Right cardiac atrium (tissue), 5 donors: Measurements from ENCODE around the gene SMG5. TPM values are rescaled to one million over a fixed set of nuclear protein-coding genes. Genes with fewer than 3 reads are reported as not detected.

Experiments used
- ATAC-seq, 2 donors: fragments of 200-7000 bp; cut with Tn5 transposase; one replicate each; pipeline versions ENCODE4 v1.8.0 to v1.9.1; 2020; ENCODE audit warnings: moderate library complexity in 2 of 2, mild to moderate bottlenecking in 1 of 2
- DNase-seq, 3 donors: peaks; one replicate each; pipeline ENCODE4 v3.0.0-alpha.2; 2020
- H3K27ac ChIP-seq: one replicate; pipeline ENCODE4 v1.5.1; 2013; ENCODE audit warnings: mild to moderate bottlenecking, low read length, control low read depth, moderate library complexity
- H3K27me3 ChIP-seq: one replicate; pipeline ENCODE4 v1.6.1; 2013; ENCODE audit not compliant: control insufficient read depth, insufficient read depth
- H3K4me1 ChIP-seq: one replicate; pipeline ENCODE4 v1.6.1; 2013; ENCODE audit warnings: low read length; ENCODE audit not compliant: control insufficient read depth, insufficient read depth
- H3K4me3 ChIP-seq: one replicate; pipeline ENCODE4 v1.5.1; 2013; ENCODE audit warnings: low read length, control low read depth
- H3K9me3 ChIP-seq: one replicate; pipeline ENCODE4 v1.6.1; 2013; ENCODE audit warnings: low read length; ENCODE audit not compliant: control insufficient read depth
- WGBS: extraction: QIAGEN DNeasy Blood & Tissue Kit; methylation state at CpG from one replicate; pipeline ENCODE4 v1.1.7; 2013; 5-methylcytosine and 5-hydroxymethylcytosine counted together
- intact Hi-C, 4 donors: fragments of 100-400 bp; cut with DNase I; formaldehyde crosslinking; loops; one replicate each; pipeline versions ENCODE4 v1.11.0 to v1.14.0; 2022 to 2023
- polyA plus RNA-seq: library from polyadenylated mRNA; stranded (reverse); fragments of 200-250 nt; gene quantifications from one replicate; pipeline ENCODE4 v1.2.3, GENCODE V29; 2013
- total RNA-seq, 4 donors: library from RNA; stranded (reverse); fragmentation: NEBNext Ultra II Directional; extraction: Animal tissue kit (Norgen Biotek cat#: 25700); gene quantifications; one replicate each; pipeline ENCODE4 v1.2.1, GENCODE V29; 2021
- donor health status: healthy with polysubstance abuse.
- donor health status: DM: no; HTN: yes; CAD: no.
- donor health status: DM: no; HTN: no; CAD: no.
- donor health status: DM: no; HTN: yes; CAD: no; lungs with severe emphysema.
- donor health status: DM: yes; HTN: yes; CAD: no.

The SMG5 gene
- total and polyA plus RNA-seq, 5 donors, result 55.2 to 73.6 (median 60.6) TPM

GRCh38 chr1:156295391-156295947, 12.8 kb upstream of the SMG5 start, which contains the start of gene GLMP:
Gene GLMP, minus strand, starts transcription at chr1:156295679. Its CDS starts 34 bp downstream, at chr1:156295645.
- Histone ChIP-seq H3K4me3 (peak within 1 kb of the TSS; percentile 64), H3K9me3 (no peaks in the 10 kb centered on the region), H3K27me3 (no peaks in the 10 kb centered on the region), H3K27ac (peak within 1 kb of the TSS; percentile 1), H3K4me1 (peaks cover 3% of the 10 kb centered on the region)
- under 1% methylated on average over 17 of the region's 17 CpGs for WGBS
- DNase-seq (peak; percentile 75 to 90 (median 83)), ATAC-seq (peak; percentile 46 to 49)
- intact Hi-C loops, result no loop called here

GRCh38 chr1:156293895-156294294, 11.3 kb upstream of the SMG5 start:
- no peaks in the 10 kb centered on the region for H3K27me3 ChIP-seq
- H3K4me1 ChIP-seq, result peaks cover 3% of the 10 kb centered on the region
- H3K9me3 ChIP-seq, result no peaks in the 10 kb centered on the region
- 90% methylated on average over 9 of the region's 9 CpGs for WGBS
- no peak overlapping the region for H3K4me3 ChIP-seq
- ATAC-seq, result no peak
- DNase-seq, result peak in 1 of 3 donors; percentile 55
- intact Hi-C loops, result no loop called here
- no peak overlapping the region for H3K27ac ChIP-seq

DNA sequence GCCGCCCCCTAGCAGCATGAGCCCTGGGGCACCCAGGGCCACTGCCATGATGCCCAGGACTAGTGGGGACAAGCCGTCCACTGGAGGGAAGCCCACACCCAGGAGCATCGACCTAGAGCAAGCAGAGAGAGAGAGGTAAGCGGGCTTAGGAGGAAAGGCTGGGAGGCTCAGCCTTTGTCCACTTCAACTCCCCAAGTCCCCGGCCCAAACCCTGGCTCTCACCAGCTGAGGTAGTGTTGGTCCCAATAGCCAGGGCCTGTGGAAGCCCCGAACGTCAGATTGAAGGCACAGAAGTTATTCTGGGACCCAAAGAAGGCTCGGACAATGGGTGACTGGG, 10.4 kb upstream of the SMG5 start:
- no peak for DNase-seq
- Histone ChIP-seq H3K4me1 (peaks cover 3% of the 10 kb centered on the region), H3K9me3 (no peaks in the 10 kb centered on the region), H3K4me3 (no peak overlapping the region), H3K27me3 (no peaks in the 10 kb centered on the region), H3K27ac (no peak overlapping the region)
- no peak for ATAC-seq
- 90% methylated on average over 8 of the region's 8 CpGs for WGBS
- intact Hi-C loops, result no loop called here

DNA sequence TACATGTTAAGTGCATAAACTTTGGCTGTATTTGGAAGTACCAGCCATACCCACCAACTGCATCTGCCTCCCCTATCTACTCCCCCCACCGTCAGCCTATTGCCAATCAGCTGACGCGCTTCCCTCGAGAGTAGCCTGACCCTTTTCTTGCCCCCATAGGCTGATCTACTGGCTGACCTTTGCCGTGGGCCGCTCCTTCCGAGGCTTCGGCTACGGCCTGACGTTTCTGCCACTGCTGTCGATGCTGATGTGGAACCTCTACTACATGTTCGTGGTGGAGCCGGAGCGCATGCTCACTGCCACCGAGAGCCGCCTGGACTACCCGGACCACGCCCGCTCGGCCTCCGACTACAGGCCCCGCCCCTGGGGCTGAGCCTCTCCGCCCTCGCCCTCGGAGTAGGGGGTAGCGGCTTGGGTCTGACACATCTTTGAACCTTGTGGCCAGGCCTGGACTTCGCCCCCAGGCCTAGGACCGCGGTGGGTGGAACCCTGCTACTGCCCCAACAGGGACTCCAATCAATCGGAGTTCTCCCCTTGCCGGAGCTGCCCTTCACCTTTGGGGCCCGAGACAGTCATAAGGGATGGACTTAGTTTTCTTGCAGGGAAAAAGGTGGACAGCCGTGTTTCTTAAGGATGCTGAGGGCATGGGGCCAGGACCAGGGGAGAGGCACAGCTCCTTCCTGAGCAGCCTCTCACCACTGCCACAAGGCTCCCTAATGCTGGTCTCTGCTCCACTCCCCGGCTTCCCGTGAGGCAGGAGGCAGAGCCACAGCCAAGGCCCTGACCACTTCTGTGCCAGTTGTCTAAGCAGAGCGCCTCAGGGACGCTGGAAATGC, 8.8 kb upstream of the SMG5 start:
- H3K27me3 ChIP-seq, result no peaks in the 10 kb centered on the region
- H3K4me3 ChIP-seq, result peak overlapping the region; percentile 38
- ATAC-seq (peak; percentile 96), DNase-seq (peak; percentile 94 to 97 (median 97))
- H3K9me3 ChIP-seq, result no peaks in the 10 kb centered on the region
- H3K27ac ChIP-seq, result peak overlapping the region; percentile 37
- peaks cover 3% of the 10 kb centered on the region for H3K4me1 ChIP-seq
- WGBS, result 10% methylated on average over 37 of the region's 37 CpGs
- intact Hi-C loops, result no loop called here

GRCh38 chr1:156289857-156290256, 7.2 kb upstream of the SMG5 start:
- H3K4me3 ChIP-seq, result no peak overlapping the region

DNA sequence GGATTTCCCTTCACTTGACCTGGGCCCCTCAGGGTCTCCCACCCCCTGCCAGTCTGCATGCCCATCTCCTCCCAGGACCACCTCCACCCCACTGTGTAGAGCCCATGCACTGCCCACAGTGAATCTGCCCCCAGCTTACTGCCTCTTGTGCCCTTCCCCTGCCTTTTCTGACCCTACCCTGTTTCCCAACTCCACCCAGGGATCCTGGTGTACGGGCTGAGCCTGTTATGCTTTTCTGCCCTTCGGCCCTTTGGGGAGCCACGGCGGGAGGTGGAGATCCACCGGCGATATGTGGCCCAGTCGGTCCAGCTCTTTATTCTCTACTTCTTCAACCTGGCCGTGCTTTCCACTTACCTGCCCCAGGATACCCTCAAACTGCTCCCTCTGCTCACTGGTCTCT, 3.4 kb upstream of the SMG5 start:
- no peaks in the 10 kb centered on the region for H3K9me3 ChIP-seq
- no peak for ATAC-seq
- no peak overlapping the region for H3K27ac ChIP-seq
- no peak overlapping the region for H3K4me3 ChIP-seq
- no peak for DNase-seq
- no peaks in the 10 kb centered on the region for H3K27me3 ChIP-seq
- intact Hi-C loops, result no loop called here
- 95% methylated on average over 8 of the region's 8 CpGs for WGBS
- peaks cover 12% of the 10 kb centered on the region for H3K4me1 ChIP-seq

More at GRCh38 chr1:156289857-156290256, 7.2 kb upstream of the SMG5 start:
- peaks cover 2% of the 10 kb centered on the region for H3K4me1 ChIP-seq
- H3K27me3 ChIP-seq, result no peaks in the 10 kb centered on the region
- DNase-seq (no peak), ATAC-seq (no peak)
- H3K9me3 ChIP-seq, result no peaks in the 10 kb centered on the region
- intact Hi-C loops, result no loop called here
- H3K27ac ChIP-seq, result no peak overlapping the region

- intact Hi-C loops, result no loop called here
- no peak for ATAC-seq
These were observed 2.8 kb upstream of the SMG5 start for GRCh38 chr1:156285437-156285836.

GRCh38 chr1:156284757-156285156, 2.1 kb upstream of the SMG5 start:
- Histone ChIP-seq H3K4me3 (no peak overlapping the region), H3K9me3 (no peaks in the 10 kb centered on the region), H3K27me3 (no peaks in the 10 kb centered on the region), H3K27ac (no peak overlapping the region), H3K4me1 (peaks cover 16% of the 10 kb centered on the region)
- WGBS, result 73% methylated on average over 4 of the region's 4 CpGs
- DNase-seq, result no peak
- ATAC-seq, result no peak
- intact Hi-C loops, result no loop called here

More at GRCh38 chr1:156285437-156285836, 2.8 kb upstream of the SMG5 start:
- WGBS, result 89% methylated on average over 21 of the region's 21 CpGs
- Histone ChIP-seq H3K9me3 (no peaks in the 10 kb centered on the region), H3K4me1 (peaks cover 12% of the 10 kb centered on the region), H3K27me3 (no peaks in the 10 kb centered on the region), H3K4me3 (no peak overlapping the region), H3K27ac (no peak overlapping the region)
- DNase-seq, result no peak

DNA sequence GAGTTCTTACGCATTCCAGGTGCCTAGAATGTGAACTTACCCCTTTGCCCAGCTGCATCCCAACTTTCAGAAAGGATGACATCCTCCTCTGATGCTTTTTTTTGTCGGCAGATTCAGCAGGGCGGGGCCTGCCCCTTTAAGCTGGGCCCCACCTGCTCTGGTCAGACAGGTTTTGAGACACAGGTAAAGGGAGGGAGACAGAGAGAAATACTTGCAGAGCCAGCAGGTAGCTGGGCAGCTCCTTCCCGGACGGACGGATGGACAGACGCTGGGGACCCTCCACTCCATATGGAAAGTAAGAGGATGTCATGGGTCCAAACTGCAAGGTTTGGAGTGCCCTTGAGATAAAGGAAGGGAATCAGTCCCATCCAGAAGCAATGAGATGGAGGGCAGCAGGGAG, 1.5 kb upstream of the SMG5 start, which contains the start of gene TMEM79:
TMEM79 (plus strand) TSS at position 214 of the 400 bp plus-strand sequence. CDS start 902 bp downstream, outside the sequence.
- Histone ChIP-seq H3K27ac (no peak within 1 kb of the TSS), H3K9me3 (no peaks in the 10 kb centered on the region), H3K4me3 (peak within 1 kb of the TSS; percentile 74), H3K27me3 (no peaks in the 10 kb centered on the region), H3K4me1 (peaks cover 16% of the 10 kb centered on the region)
- 90% methylated on average over 7 of the region's 7 CpGs for WGBS
- ATAC-seq (no peak), DNase-seq (no peak)
- intact Hi-C loops, result no loop called here

- WGBS, result 87% methylated on average over 1 of the region's 1 CpG
- DNase-seq, result no peak
- Histone ChIP-seq H3K27ac (no peak overlapping the region), H3K4me3 (peak overlapping the region; percentile 74), H3K4me1 (peaks cover 16% of the 10 kb centered on the region), H3K9me3 (no peaks in the 10 kb centered on the region), H3K27me3 (no peaks in the 10 kb centered on the region)
- intact Hi-C loops, result no loop called here
- no peak for ATAC-seq
These were observed 896 bp upstream of the SMG5 start for GRCh38 chr1:156283521-156283920.

- Histone ChIP-seq H3K9me3 (no peaks in the 10 kb centered on the region), H3K4me3 (peak overlapping the region; percentile 74), H3K27ac (peak overlapping the region; percentile 91), H3K27me3 (no peaks in the 10 kb centered on the region), H3K4me1 (peaks cover 16% of the 10 kb centered on the region)
- 5% methylated on average over 22 of the region's 22 CpGs for WGBS
- DNase-seq, result no peak
- intact Hi-C loops, result no loop called here
- peak in 1 of 2 donors; percentile 1 for ATAC-seq
These were observed 739 bp downstream of the SMG5 start for GRCh38 chr1:156281693-156282478.
